ENCODE measurements around the gene GAREM1.
"Not testable (repeated sequence)": the region's sequence is repeated elsewhere in the genome, so short reads cannot be mapped to it uniquely, and the experiment has no call there.

DNA sequence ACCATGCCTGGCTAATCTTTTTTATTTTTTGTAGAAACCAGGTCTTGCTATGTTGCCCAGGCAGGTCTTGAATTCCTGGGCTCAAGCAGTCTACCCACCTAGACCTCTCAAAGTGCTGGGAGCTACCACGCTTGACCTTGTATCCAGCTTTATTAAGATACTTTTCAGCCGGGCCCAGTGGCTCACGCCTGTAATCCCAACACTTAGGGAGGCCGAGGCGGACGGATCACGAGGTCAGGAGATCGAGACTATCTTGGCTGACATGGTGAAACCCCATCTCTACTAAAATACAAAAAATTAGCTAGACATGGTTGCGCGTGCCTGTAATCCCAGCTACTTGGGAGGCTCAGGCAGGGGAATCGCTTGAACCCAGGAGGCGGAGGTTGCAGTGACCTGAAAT, 4.4 kb upstream of the GAREM1 start:
- not testable (repeated sequence) for TF ChIP-seq EZH2 (IDR thresholded peaks at IDR 0.05; ENCODE audit: low read length, missing control alignments)
- TF ChIP-seq, protein P1, sequence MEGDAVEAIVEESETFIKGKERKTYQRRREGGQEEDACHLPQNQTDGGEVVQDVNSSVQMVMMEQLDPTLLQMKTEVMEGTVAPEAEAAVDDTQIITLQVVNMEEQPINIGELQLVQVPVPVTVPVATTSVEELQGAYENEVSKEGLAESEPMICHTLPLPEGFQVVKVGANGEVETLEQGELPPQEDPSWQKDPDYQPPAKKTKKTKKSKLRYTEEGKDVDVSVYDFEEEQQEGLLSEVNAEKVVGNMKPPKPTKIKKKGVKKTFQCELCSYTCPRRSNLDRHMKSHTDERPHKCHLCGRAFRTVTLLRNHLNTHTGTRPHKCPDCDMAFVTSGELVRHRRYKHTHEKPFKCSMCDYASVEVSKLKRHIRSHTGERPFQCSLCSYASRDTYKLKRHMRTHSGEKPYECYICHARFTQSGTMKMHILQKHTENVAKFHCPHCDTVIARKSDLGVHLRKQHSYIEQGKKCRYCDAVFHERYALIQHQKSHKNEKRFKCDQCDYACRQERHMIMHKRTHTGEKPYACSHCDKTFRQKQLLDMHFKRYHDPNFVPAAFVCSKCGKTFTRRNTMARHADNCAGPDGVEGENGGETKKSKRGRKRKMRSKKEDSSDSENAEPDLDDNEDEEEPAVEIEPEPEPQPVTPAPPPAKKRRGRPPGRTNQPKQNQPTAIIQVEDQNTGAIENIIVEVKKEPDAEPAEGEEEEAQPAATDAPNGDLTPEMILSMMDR (conservative IDR thresholded peaks at IDR 0.05 in 1 of 2, IDR thresholded peaks at IDR 0.05 in 1 of 2; ENCODE audit: low read depth in 1 of 2, low read length in 2 of 2), result not testable (repeated sequence)
